Common myeloid progenitor, CD34-positive (primary cell): ENCODE data around the gene DUSP3.

Experiments
- CTCF ChIA-PET: fragments of 350-600 bp; sonication (Branson Sonifier 250); formaldehyde crosslinking; loops from one replicate; lab custom pipeline; 2021; ENCODE audit warnings: antibody characterized with exemption; lab: Charles Lee
- POLR2A ChIA-PET: fragments of 350-600 bp; sonication (Branson Sonifier 250); formaldehyde crosslinking; loops from one replicate; lab custom pipeline; 2021; ENCODE audit warnings: antibody characterized with exemption; lab: Charles Lee
- DNase-seq, 3 donors: peaks; one replicate each; pipeline versions ENCODE4 v3.0.0 to v3.0.0-alpha.2; 2013
- H3K27ac ChIP-seq, 2 experiments: 1 replicate in 1 of 2; 2 replicates in 1 of 2; pipeline ENCODE4 v1.7.0; 2013; ENCODE audit warnings: inconsistent platforms in 2 of 2, low read length in 2 of 2, mild to moderate bottlenecking in 2 of 2, low read depth in 1 of 2, moderate library complexity in 1 of 2; ENCODE audit not compliant: severe bottlenecking in 2 of 2, insufficient read depth in 1 of 2, poor library complexity in 1 of 2
- H3K27me3 ChIP-seq, 5 experiments: replicated peaks in 2 of 5; 1 replicate in 3 of 5; 2 replicates in 2 of 5; pipeline versions ENCODE4 v1.6.1 to v1.7.0; 2013; ENCODE audit warnings: low read length in 4 of 5, mild to moderate bottlenecking in 2 of 5, moderate library complexity in 2 of 5, inconsistent platforms in 1 of 5; ENCODE audit not compliant: insufficient read depth in 5 of 5, control insufficient read depth in 4 of 5
- H3K36me3 ChIP-seq, 4 experiments: 1 replicate in 2 of 4; 2 replicates in 2 of 4; pipeline versions ENCODE4 v1.6.1 to v1.7.0; 2013; ENCODE audit warnings: low read length in 3 of 4, control low read depth in 1 of 4, mild to moderate bottlenecking in 1 of 4; ENCODE audit not compliant: control insufficient read depth in 4 of 4, insufficient read depth in 4 of 4
- H3K4me1 ChIP-seq, 4 experiments: 1 replicate in 3 of 4; 2 replicates in 1 of 4; pipeline versions ENCODE4 v1.6.1 to v1.7.1; 2013; ENCODE audit warnings: low read length in 3 of 4, mild to moderate bottlenecking in 3 of 4, control low read depth in 1 of 4, inconsistent platforms in 1 of 4, moderate library complexity in 1 of 4; ENCODE audit not compliant: control insufficient read depth in 4 of 4, insufficient read depth in 4 of 4; ENCODE audit errors: control extremely low read depth in 1 of 4
- H3K4me3 ChIP-seq, 7 experiments: 1 replicate in 4 of 7; 2 replicates in 3 of 7; pipeline versions ENCODE4 v1.5.1 to v1.7.0; 2013; ENCODE audit warnings: mild to moderate bottlenecking in 7 of 7, low read length in 6 of 7, moderate library complexity in 6 of 7, inconsistent platforms in 2 of 7, low read depth in 2 of 7, control low read depth in 1 of 7; ENCODE audit not compliant: insufficient read depth in 4 of 7, control insufficient read depth in 1 of 7; ENCODE audit errors: extremely low read depth in 1 of 7
- H3K9me3 ChIP-seq, 5 experiments: 1 replicate in 4 of 5; 2 replicates in 1 of 5; pipeline versions ENCODE4 v1.6.1 to v1.7.1; 2013; ENCODE audit warnings: low read length in 4 of 5, mild to moderate bottlenecking in 2 of 5, inconsistent platforms in 1 of 5, low read depth in 1 of 5, moderate library complexity in 1 of 5; ENCODE audit not compliant: control insufficient read depth in 4 of 5, insufficient read depth in 2 of 5; ENCODE audit errors: control extremely low read depth in 1 of 5
- WGBS: methylation state at CpG from one replicate; pipeline ENCODE4 v1.1.5; 2013; ENCODE audit not compliant: insufficient coverage; 5-methylcytosine and 5-hydroxymethylcytosine counted together

DUSP3 gene

GRCh38 chr17:43740541-43740940 lies 38.2 kb downstream of the DUSP3 start:
- no peaks in the 10 kb centered on the region for H3K36me3 ChIP-seq
- peaks cover 0 to 12% (median 8%) of the 10 kb centered on the region in 5 experiments for H3K27me3 ChIP-seq
- DNase-seq: no peak
- H3K4me1 ChIP-seq: peaks cover 0 to 5% (median 1%) of the 10 kb centered on the region in 4 experiments
- WGBS: 86% methylated on average over 3 of the region's 4 CpGs
- POLR2A ChIA-PET: no interaction called here
- H3K9me3 ChIP-seq: peaks cover 0 to 3% (median 0%) of the 10 kb centered on the region in 5 experiments
- no peak overlapping the region for H3K27ac ChIP-seq
- no peak overlapping the region for H3K4me3 ChIP-seq
- CTCF ChIA-PET: interaction anchor here (0.6 to 2.3 kb wide), 5 partner anchors 19 to 80 kb away, joined by 3 to 11 read pairs (median 3); partner anchors contain the start of gene SOST

GRCh38 chr17:43737722-43738121 lies 41.1 kb downstream of the DUSP3 start:
- H3K4me1 ChIP-seq: no peaks in the 10 kb centered on the region

GRCh38 chr17:43736389-43736788 lies 42.4 kb downstream of the DUSP3 start:
- no peak for DNase-seq
- 100% methylated on average over 1 of the region's 2 CpGs for WGBS
- Histone ChIP-seq H3K4me1 (no peaks in the 10 kb centered on the region), H3K36me3 (no peaks in the 10 kb centered on the region), H3K4me3 (no peak overlapping the region), H3K27ac (no peak overlapping the region), H3K9me3 (peaks cover 0 to 5% (median 3%) of the 10 kb centered on the region in 5 experiments), H3K27me3 (peaks cover 0 to 2% (median 0%) of the 10 kb centered on the region in 5 experiments)
- POLR2A ChIA-PET: no interaction called here
- CTCF ChIA-PET: interaction anchor here (1.3 kb wide), 1 partner anchor 42 kb away, joined by 3 read pairs; no protein-coding TSS in a partner anchor

More at GRCh38 chr17:43737722-43738121, 41.1 kb downstream of the DUSP3 start:
- CTCF ChIA-PET: interaction anchor here (0.8 to 1.6 kb wide), 4 partner anchors 10 to 29 kb away, joined by 3 to 5 read pairs (median 4); no protein-coding TSS in a partner anchor
- H3K36me3 ChIP-seq: no peaks in the 10 kb centered on the region
- H3K27me3 ChIP-seq: peaks cover 0 to 2% (median 0%) of the 10 kb centered on the region in 5 experiments
- POLR2A ChIA-PET: no interaction called here
- no peak overlapping the region for H3K27ac ChIP-seq
- no peak overlapping the region for H3K4me3 ChIP-seq
- peaks cover 0 to 8% (median 4%) of the 10 kb centered on the region in 5 experiments for H3K9me3 ChIP-seq
- DNase-seq: no peak
- 85% methylated on average over 2 of the region's 2 CpGs for WGBS

DNA sequence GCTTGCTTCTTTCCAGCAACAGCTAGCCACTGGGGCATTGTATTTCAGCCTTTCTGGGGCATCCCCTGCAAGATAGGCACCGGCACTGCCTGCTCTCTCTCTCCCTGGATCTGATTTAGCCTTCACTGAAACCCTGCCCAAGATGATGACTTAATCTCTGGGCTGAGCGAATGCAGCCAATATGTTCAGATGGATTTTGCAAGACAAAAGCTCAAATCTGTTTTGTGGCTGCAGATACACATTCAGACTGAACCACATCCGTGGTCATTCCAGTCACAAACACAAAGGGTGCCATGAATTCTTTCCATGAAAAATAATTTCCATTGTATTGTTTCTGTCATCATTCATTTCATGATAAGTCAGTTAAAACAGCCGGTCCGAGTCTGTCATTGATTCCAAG lies 44.4 kb downstream of the DUSP3 start:
- no peaks in the 10 kb centered on the region for H3K36me3 ChIP-seq
- POLR2A ChIA-PET: no interaction called here
- no peak for DNase-seq
- CTCF ChIA-PET: interaction anchor here (0.9 kb wide), 1 partner anchor 23 kb away, joined by 3 read pairs; no protein-coding TSS in a partner anchor
- H3K9me3 ChIP-seq: peaks cover 0 to 5% (median 3%) of the 10 kb centered on the region in 5 experiments
- H3K27me3 ChIP-seq: no peaks in the 10 kb centered on the region
- no peak overlapping the region for H3K27ac ChIP-seq
- WGBS: 91% methylated on average over 5 of the region's 5 CpGs
- no peak overlapping the region for H3K4me3 ChIP-seq
- no peaks in the 10 kb centered on the region for H3K4me1 ChIP-seq

- ChIA-PET CTCF (interaction anchor here (0.8 to 0.9 kb wide), 2 partner anchors 24 to 36 kb away, joined by 3 read pairs; no protein-coding TSS in a partner anchor), POLR2A (no interaction called here)
- Histone ChIP-seq H3K27me3 (no peaks in the 10 kb centered on the region), H3K9me3 (peaks cover 0 to 5% (median 3%) of the 10 kb centered on the region in 5 experiments), H3K4me1 (no peaks in the 10 kb centered on the region), H3K36me3 (no peaks in the 10 kb centered on the region), H3K27ac (no peak overlapping the region), H3K4me3 (no peak overlapping the region)
- DNase-seq: no peak
- WGBS: 100% methylated on average over 1 of the region's 1 CpG
These were observed 44.8 kb downstream of the DUSP3 start for GRCh38 chr17:43733956-43734355.

- Histone ChIP-seq H3K36me3 (no peaks in the 10 kb centered on the region), H3K4me3 (no peak overlapping the region), H3K4me1 (no peaks in the 10 kb centered on the region), H3K9me3 (peaks cover 0 to 5% (median 3%) of the 10 kb centered on the region in 5 experiments), H3K27ac (no peak overlapping the region), H3K27me3 (no peaks in the 10 kb centered on the region)
- POLR2A ChIA-PET: no interaction called here
- no peak for DNase-seq
- CTCF ChIA-PET: interaction anchor here (1.5 kb wide), 1 partner anchor 27 kb away, joined by 7 read pairs; no protein-coding TSS in a partner anchor
- WGBS: 96% methylated on average over 2 of the region's 2 CpGs
These were observed 45.8 kb downstream of the DUSP3 start for GRCh38 chr17:43732958-43733357.

DNA sequence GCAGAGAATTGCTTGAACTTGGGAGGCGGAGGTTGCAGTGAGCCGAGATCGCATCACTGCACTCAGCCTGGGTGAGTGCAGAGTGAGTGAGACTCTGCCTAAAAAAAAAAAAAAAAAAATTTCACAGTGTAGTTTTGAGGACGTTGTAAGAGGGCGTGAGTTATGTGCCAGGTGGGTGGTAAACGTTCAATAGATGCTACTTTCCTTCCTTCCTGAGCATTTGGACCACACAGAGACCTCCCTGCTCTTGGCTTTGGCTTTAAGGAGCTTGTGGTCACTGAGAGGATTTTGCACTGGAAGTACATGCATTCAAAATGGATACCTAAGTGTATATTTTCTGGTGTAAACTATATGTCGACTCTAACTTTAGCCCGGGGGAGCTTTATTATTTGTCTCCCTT lies 50.7 kb downstream of the DUSP3 start:
- Histone ChIP-seq H3K4me3 (no peak overlapping the region), H3K36me3 (no peaks in the 10 kb centered on the region), H3K4me1 (no peaks in the 10 kb centered on the region), H3K27ac (no peak overlapping the region), H3K27me3 (peaks cover 0 to 2% (median 0%) of the 10 kb centered on the region in 5 experiments), H3K9me3 (peaks cover 0 to under 1% (median 0%) of the 10 kb centered on the region in 5 experiments)
- CTCF ChIA-PET: interaction anchor here (1.0 to 1.7 kb wide), 3 partner anchors 13 to 34 kb away, joined by 3 to 4 read pairs (median 4); no protein-coding TSS in a partner anchor
- WGBS: 85% methylated on average over 4 of the region's 8 CpGs
- DNase-seq: no peak
- POLR2A ChIA-PET: no interaction called here
